CD4-positive, alpha-beta T cell treated with Interleukin-10 for 1 hour (primary cell): ENCODE results near the gene ADGRV1.

Experiments used
- DNase-seq: peaks from one replicate; pipeline ENCODE4 v3.0.0-alpha.2; 2020

The ADGRV1 gene

DNA sequence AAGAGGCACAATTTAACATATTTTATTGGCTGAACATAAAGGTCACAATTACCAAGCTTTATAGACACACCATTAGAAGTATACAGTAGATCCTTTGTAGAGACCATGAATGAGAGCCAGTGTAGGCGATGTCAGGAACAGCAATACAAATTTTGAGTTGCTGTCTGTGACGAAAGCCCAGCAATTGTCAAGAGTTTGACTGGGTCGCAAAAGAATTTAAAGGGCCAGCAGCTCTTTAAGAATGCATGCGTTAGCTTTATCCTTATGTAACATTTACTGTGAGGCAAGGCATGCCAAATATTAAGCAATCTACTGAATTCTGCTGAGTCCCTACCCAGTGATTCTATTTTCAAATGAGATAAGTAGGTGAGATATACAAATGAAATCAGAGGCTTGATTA, 587.6 kb downstream of the ADGRV1 start:
- DNase-seq = no peak

DNA sequence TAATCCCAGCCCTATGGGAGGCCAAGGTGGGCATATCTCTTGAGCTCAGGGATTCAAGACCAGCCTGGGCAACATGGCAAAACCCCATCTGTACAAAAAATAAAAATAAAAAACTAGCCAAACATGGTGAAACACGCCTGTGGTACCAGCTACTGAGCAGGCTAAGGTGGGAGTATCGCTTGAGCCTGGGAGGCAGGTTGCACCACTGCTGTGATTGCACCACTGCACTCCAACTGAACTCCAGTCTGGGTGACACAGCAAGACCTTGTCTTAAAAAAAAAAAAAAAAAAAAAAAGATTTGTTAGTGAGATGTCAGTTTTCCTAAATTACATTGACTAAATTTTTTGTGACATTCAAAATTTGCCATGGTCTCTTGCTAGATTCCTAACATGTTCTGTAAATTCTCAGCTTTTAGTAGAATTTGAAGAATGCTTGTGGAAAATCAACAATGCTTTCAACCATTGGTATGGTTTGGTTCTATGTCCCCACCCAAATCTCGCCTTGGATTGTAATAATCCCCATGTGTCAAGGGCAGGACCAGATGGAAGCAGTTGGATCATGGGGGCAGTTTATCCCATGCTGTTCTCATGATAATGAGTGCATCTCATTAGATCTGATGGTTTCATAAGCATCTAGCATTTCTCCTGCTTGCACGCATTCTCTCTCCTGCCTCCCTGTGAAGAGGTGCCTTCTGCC, 588.5 kb downstream of the ADGRV1 start:
- DNase-seq = no peak

DNA sequence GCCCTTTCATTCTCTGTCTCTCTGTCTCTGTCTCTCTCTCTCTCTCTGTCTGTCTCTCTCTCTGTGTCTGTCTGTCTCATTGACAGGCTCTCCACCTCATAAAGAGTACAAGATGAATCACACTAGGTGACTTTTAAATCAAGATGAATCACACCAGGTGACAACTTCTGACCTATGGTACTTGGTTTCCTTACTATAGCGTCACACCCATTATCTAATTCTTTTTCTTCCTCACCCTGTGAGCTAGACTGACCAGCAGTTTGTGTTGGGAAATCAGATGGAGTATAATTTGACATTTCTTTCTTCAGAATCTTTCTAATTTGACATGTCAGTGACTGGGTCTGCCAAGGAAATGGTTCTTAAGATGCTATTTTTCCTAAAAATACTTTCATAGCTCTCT, 591.6 kb downstream of the ADGRV1 start:
- no peak for DNase-seq

DNA sequence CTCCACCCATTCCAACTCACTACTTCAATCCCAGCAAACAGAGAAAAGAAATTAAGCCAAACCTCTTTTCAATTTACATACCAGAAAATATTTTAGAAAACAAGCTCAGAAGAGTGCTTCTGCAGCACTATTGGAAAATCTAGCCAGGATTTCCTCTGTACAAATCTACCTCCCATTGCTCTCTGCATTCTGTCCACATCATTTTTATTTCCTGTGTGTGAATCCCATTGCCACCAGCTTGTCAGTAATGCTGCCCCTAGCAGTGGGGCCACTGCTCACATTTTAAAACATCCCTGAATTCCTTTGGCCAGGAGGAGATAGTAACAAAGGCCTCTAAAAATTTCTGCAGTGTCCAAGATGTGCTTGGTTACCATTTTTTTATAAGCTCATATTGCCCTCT, 592.0 kb downstream of the ADGRV1 start:
- DNase-seq = no peak

DNA sequence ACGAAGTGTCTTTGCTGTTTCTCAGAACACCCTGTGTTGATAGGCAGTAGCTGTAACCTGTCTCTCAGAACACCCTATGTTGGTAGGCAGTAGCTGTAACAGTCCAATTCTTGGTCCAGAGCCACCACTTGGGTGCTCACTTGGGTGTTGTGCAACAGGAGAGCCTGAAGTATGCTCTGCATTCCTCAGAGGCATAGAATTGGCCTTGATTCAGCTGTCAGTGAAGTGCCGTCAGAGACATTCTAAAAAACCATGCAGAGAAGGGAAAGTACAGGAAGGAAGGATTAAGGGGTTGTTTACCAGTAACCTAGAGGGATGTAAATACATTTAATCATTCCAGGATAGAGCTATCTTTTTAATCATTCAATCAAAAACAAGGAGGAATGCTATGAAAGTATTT, 593.4 kb downstream of the ADGRV1 start:
- DNase-seq = no peak

DNA sequence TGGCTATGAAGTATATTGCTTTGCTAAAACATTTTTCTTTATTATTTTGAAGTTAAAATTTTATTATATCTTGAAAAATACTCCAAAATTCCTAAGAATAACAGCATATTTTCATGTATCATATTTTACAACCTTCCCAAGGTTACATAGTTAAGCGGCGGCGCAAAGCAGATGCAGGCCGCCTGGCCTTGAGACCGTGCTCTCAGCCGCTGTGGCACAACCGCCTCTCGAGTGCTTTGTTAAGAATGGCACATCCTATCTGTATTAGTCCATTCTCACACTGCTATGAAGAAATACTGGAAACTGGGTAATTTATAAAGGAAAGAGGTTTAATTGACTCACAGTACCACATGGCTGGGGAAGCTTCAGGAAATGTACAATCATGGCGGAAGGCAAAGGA, 595.7 kb downstream of the ADGRV1 start:
- DNase-seq = no peak

DNA sequence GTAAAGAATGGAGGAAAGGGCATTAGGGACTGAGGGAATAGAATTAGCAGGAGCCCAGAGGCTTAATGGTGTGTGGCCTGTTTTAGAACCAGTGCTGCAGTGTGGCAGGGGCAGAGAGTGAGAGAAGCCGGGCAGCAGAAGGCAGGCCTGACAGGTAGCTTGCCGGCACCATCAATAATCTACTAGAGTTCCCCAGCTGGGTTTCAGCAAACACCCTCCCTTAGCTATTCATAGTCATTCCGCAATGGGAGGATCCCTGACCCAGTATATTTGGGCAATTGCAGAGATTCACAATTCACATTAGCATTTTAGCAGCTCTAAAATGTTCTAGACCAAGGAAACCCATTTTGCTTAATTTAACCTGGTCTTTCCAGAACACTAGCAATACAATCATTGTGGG, 596.7 kb downstream of the ADGRV1 start:
- no peak for DNase-seq

DNA sequence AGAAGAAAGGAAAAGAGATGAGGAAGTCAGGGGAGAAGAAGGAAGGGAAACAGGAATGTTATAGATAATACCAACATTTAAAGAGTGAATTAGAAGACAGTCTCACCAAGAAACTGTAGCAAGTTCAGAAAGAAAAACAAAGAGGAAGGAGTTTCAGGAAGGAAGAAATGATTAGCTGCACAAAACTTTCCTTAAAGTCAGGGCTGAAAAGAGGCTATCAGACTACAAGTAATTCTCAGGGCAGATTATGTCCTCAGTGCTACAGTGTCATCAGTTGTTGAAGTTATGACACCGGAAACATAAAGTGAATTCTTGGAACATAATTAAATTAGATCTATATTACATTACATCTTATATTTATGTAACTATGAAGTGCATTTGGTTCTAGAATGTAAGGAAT, 597.6 kb downstream of the ADGRV1 start:
- DNase-seq = no peak

DNA sequence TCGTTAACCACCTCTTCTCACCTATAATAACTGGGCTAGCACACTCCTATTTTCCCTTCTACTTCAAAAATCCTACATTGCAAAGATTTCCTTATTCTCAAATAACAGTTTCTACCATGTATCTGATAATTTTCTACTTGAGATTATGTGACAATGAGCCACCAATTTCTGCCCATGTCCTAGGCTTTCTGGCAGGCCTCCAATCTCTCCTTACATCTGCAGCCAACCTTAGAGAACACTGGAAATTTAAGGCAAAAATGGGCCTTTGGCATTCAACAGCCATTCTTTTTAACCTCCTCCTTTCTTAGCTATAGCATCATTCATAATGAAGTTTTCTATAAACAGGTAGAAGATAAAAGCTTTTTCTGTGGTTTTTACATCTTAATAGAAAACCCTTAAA, 599.4 kb downstream of the ADGRV1 start:
- no peak for DNase-seq

DNA sequence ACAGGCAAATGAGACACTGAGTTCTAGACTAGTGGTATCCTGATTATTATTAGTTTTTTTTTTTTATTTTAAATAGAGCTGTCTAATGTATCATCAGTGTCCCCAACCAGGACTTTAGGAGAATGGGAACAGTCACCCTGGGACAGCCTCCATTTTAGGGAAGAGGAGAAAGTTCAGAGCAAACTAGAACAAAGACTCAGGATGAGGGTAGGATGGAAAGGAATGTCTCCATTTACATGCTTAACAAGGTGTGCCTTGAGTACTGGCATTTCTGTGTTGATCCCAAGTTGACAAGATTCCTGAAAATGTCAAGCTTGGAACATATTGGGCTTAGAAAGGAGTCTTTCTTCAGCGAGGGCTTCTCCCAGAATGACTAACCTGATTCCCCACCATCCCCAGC, 601.0 kb downstream of the ADGRV1 start:
- DNase-seq = no peak

DNA sequence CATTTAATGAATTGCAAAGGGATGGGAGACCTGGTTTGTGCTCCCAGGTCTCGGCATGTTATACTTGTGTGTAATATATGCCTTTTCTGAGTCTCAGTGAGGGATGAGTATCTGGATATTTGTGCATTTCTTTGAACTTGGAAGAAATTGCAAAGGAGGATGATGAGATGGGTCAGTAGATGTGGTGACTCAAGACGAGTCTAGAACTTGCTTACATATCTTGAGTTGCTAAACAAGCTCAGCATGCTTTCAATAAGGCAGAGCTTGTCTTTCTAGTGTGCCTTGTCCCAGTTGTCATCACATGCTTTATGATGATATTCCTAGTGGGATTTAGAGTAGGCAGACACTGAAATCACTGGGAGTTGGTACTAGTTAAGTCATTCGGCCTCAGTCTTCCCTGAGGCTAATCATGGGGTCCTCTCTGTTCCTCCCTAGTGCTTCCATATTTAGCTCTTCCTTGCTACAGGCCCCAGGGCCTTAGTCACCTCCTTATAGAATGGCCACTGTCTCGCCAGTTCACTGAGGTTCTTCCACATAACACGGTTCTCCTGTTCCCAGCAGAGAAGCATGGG, 602.2 kb downstream of the ADGRV1 start:
- no peak for DNase-seq

DNA sequence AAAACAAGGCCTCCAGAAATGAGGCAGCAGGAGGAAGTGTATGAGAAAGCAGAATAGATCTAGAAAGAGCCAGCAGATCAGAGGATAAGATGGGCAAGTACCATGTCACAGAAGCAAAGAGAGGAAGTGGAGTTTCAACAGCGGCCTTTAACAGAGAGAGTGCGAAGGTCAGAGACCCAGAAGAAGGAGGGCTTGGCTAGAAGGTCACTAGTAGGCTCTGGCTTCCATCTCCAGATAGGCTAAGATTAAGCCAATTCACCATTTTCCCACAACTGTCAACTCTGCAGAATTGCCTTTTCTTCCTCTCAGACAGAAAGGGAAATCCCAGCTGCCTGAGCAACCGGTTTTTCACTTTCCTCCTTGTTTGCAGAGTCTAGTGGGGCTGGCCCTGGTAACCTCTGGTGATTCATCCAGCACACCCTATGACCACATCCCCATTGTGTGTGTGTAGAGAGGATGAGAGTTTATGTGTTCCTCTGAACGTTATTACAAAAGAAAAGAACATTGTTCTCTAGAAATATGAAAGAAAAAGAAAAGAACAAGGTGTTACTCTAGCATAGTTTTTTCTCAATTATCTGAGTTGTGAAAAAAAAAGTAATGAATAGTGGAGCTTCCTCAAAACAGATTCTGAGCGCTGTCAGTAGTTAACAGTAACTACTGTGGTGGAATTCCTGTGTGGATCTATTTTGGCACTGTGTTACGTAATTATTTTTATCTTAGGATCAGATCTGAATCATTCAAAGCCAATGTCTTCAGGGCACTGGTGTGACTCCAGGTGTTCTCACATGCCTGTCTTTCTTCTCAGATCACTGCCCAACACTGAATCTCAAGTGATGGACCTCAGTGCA, 604.2 kb downstream of the ADGRV1 start:
- DNase-seq = peak; percentile 54

DNA sequence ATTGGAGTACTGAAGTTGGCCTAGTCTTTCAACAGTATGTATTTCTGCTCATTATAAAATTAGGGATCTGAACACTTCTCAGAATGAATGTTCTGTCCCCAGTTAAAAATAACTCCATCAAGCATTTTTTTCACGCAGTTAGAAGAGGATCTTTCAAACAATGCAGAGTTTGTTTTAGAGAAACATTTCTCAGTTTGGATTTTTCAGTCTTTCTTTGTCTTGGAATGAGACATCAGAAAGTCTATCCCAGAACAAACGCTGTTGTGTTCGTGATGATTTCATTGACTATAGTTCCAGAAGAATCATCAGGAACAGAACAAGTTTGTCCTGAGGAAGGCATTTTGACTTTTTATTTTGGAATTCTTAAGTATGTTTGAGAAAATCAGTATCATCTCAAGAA, 605.8 kb downstream of the ADGRV1 start:
- no peak for DNase-seq

DNA sequence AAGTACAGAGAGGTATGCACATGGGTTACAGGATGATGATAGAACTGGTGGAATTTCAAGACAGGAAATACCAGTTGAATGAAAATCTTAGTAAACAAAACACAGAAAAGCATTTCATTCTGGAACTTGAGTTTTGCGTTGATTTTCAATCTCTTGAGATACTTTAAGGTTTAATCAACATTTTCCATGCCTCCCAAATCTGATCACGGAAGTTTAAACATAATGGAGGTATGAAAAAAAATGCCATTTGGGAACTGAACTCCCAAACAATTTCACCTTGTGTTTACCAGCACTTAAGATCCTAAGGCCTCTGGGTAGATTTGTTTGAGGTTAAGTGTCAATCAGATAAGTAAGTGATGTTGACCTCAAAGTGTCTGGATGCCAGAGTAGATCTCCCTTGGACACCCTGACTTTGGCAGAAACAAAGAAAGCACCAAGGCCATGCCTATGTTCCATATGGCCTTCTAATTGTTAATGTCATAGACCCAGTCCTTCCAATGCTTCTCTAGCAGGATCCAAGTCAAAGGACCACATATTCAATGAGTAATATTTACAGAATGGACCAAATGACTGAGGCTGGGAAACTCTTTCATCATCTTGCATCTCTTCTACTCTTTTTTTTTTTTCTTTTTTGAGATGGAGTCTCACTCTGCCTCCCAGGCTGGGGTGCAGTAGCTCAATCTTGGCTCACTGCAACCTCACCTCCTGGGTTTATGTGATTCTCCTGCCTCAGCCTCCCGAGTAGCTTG, 607.6 kb downstream of the ADGRV1 start:
- DNase-seq = no peak

DNA sequence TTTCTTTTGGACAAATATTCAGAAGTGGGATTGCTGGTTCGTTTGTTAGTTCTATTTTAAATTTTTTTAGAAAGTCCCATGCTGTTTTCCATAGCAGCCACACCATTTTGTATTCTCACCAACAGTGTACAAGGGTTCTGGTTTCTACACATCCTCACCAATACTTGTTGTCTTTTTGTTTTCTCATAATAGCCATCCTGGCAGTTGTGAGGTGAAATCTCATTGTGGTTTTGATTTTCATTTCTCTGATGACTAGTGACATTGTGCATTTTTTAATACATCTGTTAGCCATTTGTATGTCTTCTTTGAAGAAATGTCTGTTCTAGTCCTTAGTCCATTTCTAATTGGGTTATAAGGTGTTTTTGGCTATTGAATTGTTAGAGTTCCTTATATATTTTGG, 610.3 kb downstream of the ADGRV1 start:
- no peak for DNase-seq

DNA sequence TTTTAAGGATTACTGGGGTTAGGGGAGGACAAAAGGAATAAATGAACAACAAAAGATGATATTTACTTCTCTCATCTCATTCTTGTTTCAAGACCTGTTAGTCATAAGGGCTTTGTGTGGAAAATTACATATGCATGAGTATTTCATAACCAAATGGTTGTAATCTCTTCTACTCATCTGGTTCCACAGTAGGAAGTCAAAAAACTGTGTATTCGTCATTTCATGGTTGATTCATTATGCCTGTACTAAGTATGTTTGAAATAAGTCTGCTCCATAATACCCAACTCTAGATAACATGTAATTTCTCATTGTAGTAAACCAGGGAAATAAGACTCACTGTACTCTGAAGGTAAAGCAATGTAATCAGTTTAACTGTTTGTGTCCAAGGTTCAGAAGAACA, 611.7 kb downstream of the ADGRV1 start:
- no peak for DNase-seq

DNA sequence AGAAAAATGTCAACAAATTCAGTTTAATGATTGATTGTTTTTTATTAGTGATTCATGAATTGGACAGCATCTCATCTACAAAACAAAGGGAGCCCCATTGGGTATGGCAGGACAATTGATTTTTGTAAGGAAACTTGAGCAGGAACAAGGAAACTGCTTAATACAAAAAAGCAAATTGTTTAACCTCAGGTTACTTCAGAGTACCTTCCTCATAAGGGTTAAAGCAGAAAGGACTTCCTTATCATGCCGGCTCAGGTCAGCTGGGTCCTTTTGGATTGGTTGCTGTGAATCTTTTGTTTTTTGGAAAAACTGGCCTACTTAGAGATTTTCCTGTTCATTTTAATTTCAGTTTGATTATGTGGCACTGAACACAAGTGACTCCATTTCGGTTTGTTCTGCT, 612.7 kb downstream of the ADGRV1 start:
- DNase-seq = no peak

DNA sequence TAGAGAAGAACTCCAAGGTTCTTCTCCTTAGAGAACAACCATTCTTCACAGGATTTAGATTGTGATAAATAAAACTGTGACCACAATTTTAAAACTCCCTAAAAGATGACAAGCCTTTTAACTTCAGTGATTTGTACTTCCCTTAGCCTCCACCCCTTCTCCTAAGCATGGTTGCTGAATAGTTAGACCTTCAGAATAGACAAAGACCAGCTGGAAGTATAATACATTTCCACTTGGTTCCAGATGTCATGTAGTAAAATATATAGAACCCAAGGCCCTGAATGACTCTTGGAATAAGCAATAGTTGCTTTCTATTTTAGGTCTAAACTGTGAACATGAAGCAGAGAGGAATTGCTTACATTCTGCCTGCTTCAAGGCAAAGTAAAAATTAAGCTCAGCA, 615.8 kb downstream of the ADGRV1 start:
- DNase-seq = no peak

DNA sequence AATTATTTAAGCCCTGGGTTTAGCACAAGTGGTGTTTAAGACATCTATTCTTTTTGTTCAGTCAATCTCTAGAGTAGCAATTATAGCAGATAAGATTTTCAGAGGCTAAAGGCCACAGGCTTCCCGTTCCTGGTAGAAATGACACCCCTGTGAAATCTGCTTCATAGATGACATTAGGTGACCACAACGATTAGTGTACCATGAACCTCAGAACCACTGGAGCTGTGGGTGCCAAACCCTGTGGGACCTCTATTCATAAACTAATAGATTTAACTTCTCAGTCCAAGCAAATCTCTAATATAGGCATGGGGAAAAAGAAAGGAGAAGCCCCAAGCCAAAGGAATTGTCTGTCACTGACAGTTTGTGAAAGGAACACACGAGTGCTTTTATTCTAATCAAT, 617.1 kb downstream of the ADGRV1 start:
- DNase-seq = no peak

DNA sequence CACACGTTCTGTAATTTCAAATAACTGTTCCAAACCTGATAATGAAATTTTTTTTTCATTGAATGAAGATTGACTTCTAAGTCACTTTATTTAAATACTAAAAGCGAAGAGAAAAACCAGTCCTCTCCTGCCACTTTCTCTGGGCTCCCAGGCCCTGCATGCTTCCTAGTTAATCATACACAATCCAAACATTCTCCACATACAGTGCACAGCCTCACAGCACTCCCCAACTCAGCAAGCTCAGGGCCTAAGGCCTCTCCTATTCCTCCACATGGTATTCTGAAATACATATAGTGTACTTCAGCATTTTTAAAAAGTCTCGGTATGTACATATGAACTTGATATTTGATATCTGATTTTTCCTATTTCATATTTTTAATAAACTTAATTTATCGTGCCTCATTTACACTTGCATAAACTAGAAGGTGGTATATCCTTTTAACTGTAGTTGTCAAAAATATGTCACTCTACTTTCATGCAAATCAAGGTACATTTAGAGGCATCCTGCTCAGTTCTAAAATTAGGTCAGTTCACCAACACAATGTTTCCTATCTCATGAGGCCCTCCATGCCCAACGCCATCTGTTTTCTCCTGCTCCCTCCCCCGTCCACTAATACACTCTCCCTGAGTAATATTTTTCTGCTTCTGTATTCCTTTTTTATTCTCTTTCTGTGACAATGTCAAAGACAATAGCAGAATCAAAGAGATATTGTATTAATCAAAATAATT, 617.9 kb downstream of the ADGRV1 start:
- DNase-seq = no peak

DNA sequence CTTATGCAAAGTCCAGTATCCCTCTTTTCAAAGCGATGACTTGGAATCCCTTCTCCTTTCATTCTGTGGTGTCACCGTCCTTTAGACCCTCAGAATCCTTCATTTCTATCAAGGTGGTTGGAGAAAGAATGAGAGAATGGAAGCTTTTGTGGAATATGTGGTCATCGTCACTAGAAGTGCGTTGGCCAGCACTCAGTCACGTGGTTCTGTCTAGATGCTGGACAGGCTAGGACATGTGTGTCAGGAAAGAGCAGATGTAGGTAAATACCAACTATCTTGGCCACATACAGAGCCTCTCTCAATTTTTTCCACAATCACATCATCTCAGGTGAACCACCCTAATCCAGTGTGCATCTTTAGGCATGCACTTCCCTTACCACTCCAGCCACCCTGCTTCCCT, 618.5 kb downstream of the ADGRV1 start:
- DNase-seq = no peak

DNA sequence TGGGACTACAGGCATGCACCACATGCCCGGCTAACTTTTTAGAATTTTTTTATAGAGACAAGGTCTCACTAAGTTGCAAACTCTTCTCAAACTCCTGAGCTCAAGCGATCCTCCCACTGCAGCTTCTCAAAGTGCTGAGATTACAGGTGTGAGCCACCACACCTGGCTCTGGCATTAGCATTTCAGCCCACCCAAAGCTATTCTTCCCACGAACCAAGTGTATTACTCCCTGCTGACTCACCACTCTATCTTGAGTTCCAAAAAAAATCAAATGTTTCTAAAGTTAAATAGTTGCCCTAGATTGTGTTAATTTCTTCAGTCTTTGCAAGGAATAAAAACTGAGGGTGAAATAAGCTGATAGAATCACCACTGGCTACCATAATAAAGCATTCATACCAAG, 619.0 kb downstream of the ADGRV1 start:
- DNase-seq = no peak

DNA sequence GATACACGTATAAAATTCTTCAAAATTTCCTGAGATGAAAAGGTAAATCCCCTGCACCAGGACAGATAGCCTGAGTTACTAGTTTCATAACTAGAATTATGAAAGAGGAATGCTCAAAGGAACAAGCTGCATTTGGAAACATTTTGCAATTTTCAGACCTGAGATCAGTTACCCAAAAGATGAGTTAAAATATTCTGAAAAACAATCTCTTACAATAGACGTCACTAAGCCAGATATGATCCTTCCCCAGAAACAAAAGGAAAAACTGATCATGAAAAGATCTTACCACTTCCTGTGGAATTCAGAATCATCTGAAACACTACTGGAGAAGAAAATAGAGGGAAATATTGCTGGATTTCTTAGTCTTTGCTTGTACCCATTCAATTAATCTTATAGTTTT, 619.9 kb downstream of the ADGRV1 start:
- no peak for DNase-seq
